Activated effector memory CD4-positive, alpha-beta T cell treated with anti-CD3 and anti-CD28 coated beads, Interleukin-2, amount 50 U/mL, for 16 hours (primary cell): Measurements from ENCODE around the gene LRRD1.
A peak's percentile ranks its signal among the peaks of the same experiment; 100 is the strongest.
"Not testable (repeated sequence)": the region's sequence is repeated elsewhere in the genome, so short reads cannot be mapped to it uniquely, and the experiment has no call there.

Source experiments
- DNase-seq: peaks from one replicate; pipeline ENCODE4 v3.0.0-alpha.2; 2020

The LRRD1 gene

GRCh38 chr7:92178928-92179924, at the start of gene LRRD1:
TSS of gene LRRD1 (minus strand) at chr7:92179142. CDS start at chr7:92165202, 13,940 bp downstream.
- peak; percentile 96 for DNase-seq

GRCh38 chr7:92228742-92229141, 49.8 kb upstream of the LRRD1 start:
- DNase-seq: no peak

- no peak for DNase-seq
These were observed 49.2 kb upstream of the LRRD1 start for GRCh38 chr7:92228100-92228499.

GRCh38 chr7:92226981-92227380, 48.0 kb upstream of the LRRD1 start:
- no peak for DNase-seq

- no peak for DNase-seq
These were observed 42.8 kb upstream of the LRRD1 start for GRCh38 chr7:92221766-92222165.

- DNase-seq: no peak
These were observed 27.7 kb upstream of the LRRD1 start for GRCh38 chr7:92206672-92207071.

- DNase-seq: no peak
These were observed 27.0 kb upstream of the LRRD1 start for GRCh38 chr7:92205987-92206386.

- no peak for DNase-seq
These were observed 21.8 kb upstream of the LRRD1 start for GRCh38 chr7:92200791-92201190.

- no peak for DNase-seq
These were observed 13.4 kb upstream of the LRRD1 start for GRCh38 chr7:92192326-92192725.

- not testable (repeated sequence) for DNase-seq
These were observed 10.3 kb upstream of the LRRD1 start for GRCh38 chr7:92189246-92189645.

GRCh38 chr7:92184294-92184693, 5.4 kb upstream of the LRRD1 start:
- not testable (repeated sequence) for DNase-seq

- DNase-seq: no peak
These were observed 1.6 kb downstream of the LRRD1 start for GRCh38 chr7:92177362-92177761.

- DNase-seq: not testable (repeated sequence)
These were observed 9.4 kb downstream of the LRRD1 start for GRCh38 chr7:92169529-92169928.

GRCh38 chr7:92161271-92161670, 17.7 kb downstream of the LRRD1 start:
- DNase-seq: no peak

GRCh38 chr7:92158660-92159575, 20.0 kb downstream of the LRRD1 start:
- DNase-seq: no peak

GRCh38 chr7:92156990-92157389, 22.0 kb downstream of the LRRD1 start:
- DNase-seq: no peak

- no peak for DNase-seq
These were observed 23.7 kb downstream of the LRRD1 start for GRCh38 chr7:92155108-92155739.

GRCh38 chr7:92150450-92151017, 28.4 kb downstream of the LRRD1 start:
- DNase-seq: no peak

- DNase-seq: no peak
These were observed 29.2 kb downstream of the LRRD1 start for GRCh38 chr7:92149736-92150239.

GRCh38 chr7:92143192-92143880, 35.6 kb downstream of the LRRD1 start:
- DNase-seq: not testable (repeated sequence)

- DNase-seq: not testable (repeated sequence)
These were observed 36.2 kb downstream of the LRRD1 start for GRCh38 chr7:92142791-92143190.

GRCh38 chr7:92141161-92141560, 37.8 kb downstream of the LRRD1 start:
- DNase-seq: no peak
